ENCODE data around the gene FKBP4. TPM values are rescaled to one million over a fixed set of nuclear protein-coding genes. Genes with fewer than 3 reads are reported as not detected.
"Not testable (repeated sequence)": the region's sequence is repeated elsewhere in the genome, so short reads cannot be mapped to it uniquely, and the experiment has no call there.

Gene FKBP4
- 100 to 1,000 TPM; 130 to 134 TPM for total RNA-seq

GRCh38 chr12:2794736-2795289, at the start of gene FKBP4:
FKBP4 (plus strand) TSS chr12:2794970; CDS start chr12:2795140, 170 bp downstream.
- peak; percentile 89 to 95 for ATAC-seq
- Mint-ChIP-seq H3K27ac (peak within 1 kb of the TSS in 1 of 2 donors; percentile 86), H3K36me3 (peaks cover 30 to 31% of the 10 kb centered on the region in 2 donors), H3K9me3 (no peaks in the 10 kb centered on the region)
- DNase-seq (ENCODE audit: low spot score in 2 of 2) = peak; percentile 86 to 89

GRCh38 chr12:2745655-2746054, 49.1 kb upstream of the FKBP4 start:
- H3K36me3 Mint-ChIP-seq = peaks cover 0 to 9% of the 10 kb centered on the region in 2 donors
- H3K9me3 Mint-ChIP-seq = peaks cover 0 to 4% of the 10 kb centered on the region in 2 donors
- ATAC-seq = no peak

GRCh38 chr12:2749580-2749979, 45.2 kb upstream of the FKBP4 start:
- H3K9me3 Mint-ChIP-seq = peaks cover 8 to 9% of the 10 kb centered on the region in 2 donors
- H3K27ac Mint-ChIP-seq = no peak overlapping the region
- no peak for DNase-seq (ENCODE audit: low spot score in 2 of 2)
- no peak for ATAC-seq
- peaks cover 6 to 17% of the 10 kb centered on the region in 2 donors for H3K36me3 Mint-ChIP-seq

More at GRCh38 chr12:2745655-2746054, 49.1 kb upstream of the FKBP4 start:
- H3K27ac Mint-ChIP-seq = no peak overlapping the region
- no peak for DNase-seq (ENCODE audit: low spot score in 2 of 2)

- DNase-seq (ENCODE audit: low spot score in 2 of 2) (no peak), ATAC-seq (no peak)
- Mint-ChIP-seq H3K27ac (no peak overlapping the region), H3K9me3 (peaks cover 8 to 9% of the 10 kb centered on the region in 2 donors), H3K36me3 (peaks cover 6 to 17% of the 10 kb centered on the region in 2 donors)
Observed at GRCh38 chr12:2750185-2750584, 44.6 kb upstream of the FKBP4 start.

- ATAC-seq (no peak), DNase-seq (ENCODE audit: low spot score in 2 of 2) (no peak)
- Mint-ChIP-seq H3K36me3 (peaks cover 6 to 16% of the 10 kb centered on the region in 2 donors), H3K9me3 (peaks cover 6 to 9% of the 10 kb centered on the region in 2 donors), H3K27ac (no peak overlapping the region)
Observed at GRCh38 chr12:2751230-2751629, 43.5 kb upstream of the FKBP4 start.

GRCh38 chr12:2751686-2752085, 43.1 kb upstream of the FKBP4 start:
- DNase-seq (ENCODE audit: low spot score in 2 of 2) (no peak), ATAC-seq (no peak)
- Mint-ChIP-seq H3K9me3 (peaks cover 4 to 9% of the 10 kb centered on the region in 2 donors), H3K36me3 (peaks cover 6 to 12% of the 10 kb centered on the region in 2 donors), H3K27ac (no peak overlapping the region)

- H3K27ac Mint-ChIP-seq = no peak overlapping the region
- H3K9me3 Mint-ChIP-seq = peaks cover 4 to 9% of the 10 kb centered on the region in 2 donors
- DNase-seq (ENCODE audit: low spot score in 2 of 2) (peak in 1 of 2 donors; percentile 92), ATAC-seq (peak; percentile 64 to 100)
- peaks cover 6 to 11% of the 10 kb centered on the region in 2 donors for H3K36me3 Mint-ChIP-seq
Observed at GRCh38 chr12:2752676-2753371, 41.9 kb upstream of the FKBP4 start.

- Mint-ChIP-seq H3K36me3 (peaks cover 6 to 8% of the 10 kb centered on the region in 2 donors), H3K27ac (no peak overlapping the region), H3K9me3 (peaks cover 4 to 9% of the 10 kb centered on the region in 2 donors)
- DNase-seq (ENCODE audit: low spot score in 2 of 2) (no peak), ATAC-seq (no peak)
Observed at GRCh38 chr12:2753536-2753935, 41.2 kb upstream of the FKBP4 start.

- no peak for DNase-seq (ENCODE audit: low spot score in 2 of 2)
- peaks cover 6 to 8% of the 10 kb centered on the region in 2 donors for H3K36me3 Mint-ChIP-seq
- H3K27ac Mint-ChIP-seq = no peak overlapping the region
- no peak for ATAC-seq
- peaks cover 4 to 9% of the 10 kb centered on the region in 2 donors for H3K9me3 Mint-ChIP-seq
Observed at GRCh38 chr12:2754208-2754607, 40.6 kb upstream of the FKBP4 start.

GRCh38 chr12:2756756-2757155, 38.0 kb upstream of the FKBP4 start:
- DNase-seq (ENCODE audit: low spot score in 2 of 2) (no peak), ATAC-seq (no peak)
- Mint-ChIP-seq H3K27ac (no peak overlapping the region), H3K36me3 (peaks cover 0 to 6% of the 10 kb centered on the region in 2 donors), H3K9me3 (peaks cover 4 to 8% of the 10 kb centered on the region in 2 donors)

- ATAC-seq = no peak
- no peaks in the 10 kb centered on the region for H3K9me3 Mint-ChIP-seq
- H3K36me3 Mint-ChIP-seq = no peaks in the 10 kb centered on the region
- no peak for DNase-seq (ENCODE audit: low spot score in 2 of 2)
- no peak overlapping the region for H3K27ac Mint-ChIP-seq
Observed at GRCh38 chr12:2759733-2760132, 35.0 kb upstream of the FKBP4 start.

- DNase-seq (ENCODE audit: low spot score in 2 of 2) (no peak), ATAC-seq (no peak)
- Mint-ChIP-seq H3K27ac (no peak overlapping the region), H3K36me3 (no peaks in the 10 kb centered on the region), H3K9me3 (no peaks in the 10 kb centered on the region)
Observed at GRCh38 chr12:2764398-2764797, 30.4 kb upstream of the FKBP4 start.

- H3K36me3 Mint-ChIP-seq = no peaks in the 10 kb centered on the region
- no peaks in the 10 kb centered on the region for H3K9me3 Mint-ChIP-seq
- ATAC-seq (no peak), DNase-seq (ENCODE audit: low spot score in 2 of 2) (no peak)
- H3K27ac Mint-ChIP-seq = no peak overlapping the region
Observed at GRCh38 chr12:2765052-2765451, 29.7 kb upstream of the FKBP4 start.

- Mint-ChIP-seq H3K9me3 (no peaks in the 10 kb centered on the region), H3K36me3 (no peaks in the 10 kb centered on the region), H3K27ac (no peak overlapping the region)
- DNase-seq (ENCODE audit: low spot score in 2 of 2) = no peak
- ATAC-seq = no peak
Observed at GRCh38 chr12:2765608-2766007, 29.2 kb upstream of the FKBP4 start.

GRCh38 chr12:2768224-2768961, 26.4 kb upstream of the FKBP4 start:
- Mint-ChIP-seq H3K36me3 (no peaks in the 10 kb centered on the region), H3K27ac (no peak overlapping the region), H3K9me3 (no peaks in the 10 kb centered on the region)
- ATAC-seq = no peak
- no peak for DNase-seq (ENCODE audit: low spot score in 2 of 2)

GRCh38 chr12:2769866-2770533, 24.8 kb upstream of the FKBP4 start:
- Mint-ChIP-seq H3K36me3 (no peaks in the 10 kb centered on the region), H3K9me3 (no peaks in the 10 kb centered on the region), H3K27ac (no peak overlapping the region)
- ATAC-seq (no peak), DNase-seq (ENCODE audit: low spot score in 2 of 2) (no peak)

- not testable (repeated sequence) for H3K9me3 Mint-ChIP-seq; DNase-seq (ENCODE audit: low spot score in 2 of 2); ATAC-seq; H3K36me3 Mint-ChIP-seq; H3K27ac Mint-ChIP-seq
Observed at GRCh38 chr12:2770544-2770943, 24.2 kb upstream of the FKBP4 start.

Measured in activated naive CD4-positive, alpha-beta T cell treated with anti-CD3 and anti-CD28 coated beads, Interleukin-2, amount 50 U/mL, for 72 hours (primary cell).